Measurements from ENCODE around the gene PCDHB12. TPM values are rescaled to one million over a fixed set of nuclear protein-coding genes. Genes with fewer than 3 reads are reported as not detected.
A peak's percentile ranks its signal among the peaks of the same experiment; 100 is the strongest.
"Not testable (repeated sequence)": the region's sequence is repeated elsewhere in the genome, so short reads cannot be mapped to it uniquely, and the experiment has no call there.

Gene PCDHB12
- total RNA-seq, 2 experiments from 2014 or later: not detected

GRCh38 chr5:141223112-141223783 lies 14.7 kb downstream of the PCDHB12 start, which contains the start of gene PCDHB14:
TSS of gene PCDHB14 (plus strand) at chr5:141223343. CDS start at chr5:141223506, 163 bp downstream.
- Mint-ChIP-seq H3K27me3 (peaks cover 13% of the 10 kb centered on the region), H3K36me3 (ENCODE audit: low read depth) (no peaks in the 10 kb centered on the region), H3K9me3 (peaks cover 14% of the 10 kb centered on the region)

GRCh38 chr5:141224844-141225243 lies 16.3 kb downstream of the PCDHB12 start:
- H3K27ac Mint-ChIP-seq; H3K4me1 Mint-ChIP-seq; H3K4me3 Mint-ChIP-seq; POLR2A ChIA-PET; H3K9me3 Mint-ChIP-seq; CTCF ChIA-PET; DNase-seq; H3K36me3 Mint-ChIP-seq (ENCODE audit: low read depth): not testable (repeated sequence)
- peaks cover 13% of the 10 kb centered on the region for H3K27me3 Mint-ChIP-seq

More at GRCh38 chr5:141223112-141223783, 14.7 kb downstream of the PCDHB12 start, which contains the start of gene PCDHB14:
- no peak for DNase-seq
- no peaks in the 10 kb centered on the region for H3K4me1 Mint-ChIP-seq
- ChIA-PET POLR2A (no interaction called here), CTCF (interaction anchor here (0.6 to 1.2 kb wide), 3 partner anchors 9 to 62 kb away, joined by 3 to 4 read pairs (median 3); partner anchors contain the start of gene PCDHB15)
- H3K4me3 Mint-ChIP-seq: no peak within 1 kb of the TSS
- H3K27ac Mint-ChIP-seq: no peak within 1 kb of the TSS

- H3K27ac Mint-ChIP-seq; H3K4me3 Mint-ChIP-seq; CTCF ChIA-PET; DNase-seq; H3K4me1 Mint-ChIP-seq; H3K36me3 Mint-ChIP-seq (ENCODE audit: low read depth); POLR2A ChIA-PET; H3K9me3 Mint-ChIP-seq: not testable (repeated sequence)
- H3K27me3 Mint-ChIP-seq: peaks cover 13% of the 10 kb centered on the region
Measured at GRCh38 chr5:141225421-141225820, 16.9 kb downstream of the PCDHB12 start.

- no peak for DNase-seq
- Mint-ChIP-seq H3K4me1 (no peaks in the 10 kb centered on the region), H3K4me3 (no peak overlapping the region), H3K9me3 (peaks cover 22% of the 10 kb centered on the region), H3K36me3 (ENCODE audit: low read depth) (peaks cover 4% of the 10 kb centered on the region), H3K27me3 (peaks cover 9% of the 10 kb centered on the region), H3K27ac (no peak overlapping the region)
- ChIA-PET CTCF (interaction anchor here (1.1 kb wide), 1 partner anchor 161 kb away, joined by 3 read pairs; no protein-coding TSS in a partner anchor), POLR2A (no interaction called here)
Measured at GRCh38 chr5:141234109-141234667, 25.7 kb downstream of the PCDHB12 start.

GRCh38 chr5:141235922-141236321 lies 27.4 kb downstream of the PCDHB12 start:
- POLR2A ChIA-PET, H3K4me1 Mint-ChIP-seq: not testable (repeated sequence)

GRCh38 chr5:141236516-141237313 lies 28.2 kb downstream of the PCDHB12 start:
- H3K27ac Mint-ChIP-seq: no peak overlapping the region
- ChIA-PET POLR2A (no interaction called here), CTCF (no interaction called here)
- H3K36me3 Mint-ChIP-seq (ENCODE audit: low read depth): peaks cover 4% of the 10 kb centered on the region
- peaks cover 24% of the 10 kb centered on the region for H3K9me3 Mint-ChIP-seq
- H3K27me3 Mint-ChIP-seq: peaks cover 16% of the 10 kb centered on the region
- peak overlapping the region; percentile 25 for H3K4me3 Mint-ChIP-seq
- no peak for DNase-seq
- no peaks in the 10 kb centered on the region for H3K4me1 Mint-ChIP-seq

More at GRCh38 chr5:141235922-141236321, 27.4 kb downstream of the PCDHB12 start:
- H3K36me3 Mint-ChIP-seq (ENCODE audit: low read depth); CTCF ChIA-PET; H3K4me3 Mint-ChIP-seq; DNase-seq: not testable (repeated sequence)
- H3K27ac Mint-ChIP-seq: peak overlapping the region; percentile 54
- peaks cover 16% of the 10 kb centered on the region for H3K27me3 Mint-ChIP-seq
- peaks cover 27% of the 10 kb centered on the region for H3K9me3 Mint-ChIP-seq

- H3K4me1 Mint-ChIP-seq: no peaks in the 10 kb centered on the region
- CTCF ChIA-PET: no interaction called here
- no peak overlapping the region for H3K27ac Mint-ChIP-seq
- H3K36me3 Mint-ChIP-seq (ENCODE audit: low read depth): peaks cover 3% of the 10 kb centered on the region
- H3K9me3 Mint-ChIP-seq: peaks cover 46% of the 10 kb centered on the region
- no peak overlapping the region for H3K4me3 Mint-ChIP-seq
- no peak for DNase-seq
- H3K27me3 Mint-ChIP-seq: peaks cover 10% of the 10 kb centered on the region
- POLR2A ChIA-PET: no interaction called here
Measured at GRCh38 chr5:141241496-141241895, 33.0 kb downstream of the PCDHB12 start.

GRCh38 chr5:141245250-141245717 lies 36.8 kb downstream of the PCDHB12 start, which contains the start of gene PCDHB15:
TSS of gene PCDHB15 (plus strand) at chr5:141245395. CDS start at chr5:141245579, 184 bp downstream.
- Mint-ChIP-seq H3K4me3 (no peak within 1 kb of the TSS), H3K27ac (peak within 1 kb of the TSS; percentile 20), H3K9me3 (peaks cover 60% of the 10 kb centered on the region), H3K36me3 (ENCODE audit: low read depth) (peaks cover 4% of the 10 kb centered on the region), H3K27me3 (peaks cover 5% of the 10 kb centered on the region), H3K4me1 (no peaks in the 10 kb centered on the region)
- POLR2A ChIA-PET: no interaction called here
- CTCF ChIA-PET: interaction anchor here (1.3 to 1.5 kb wide), 2 partner anchors 9 to 23 kb away, joined by 3 to 4 read pairs; partner anchors contain the start of gene PCDHB14
- DNase-seq: no peak

GRCh38 chr5:141246971-141247370 lies 38.5 kb downstream of the PCDHB12 start:
- H3K9me3 Mint-ChIP-seq: peaks cover 54% of the 10 kb centered on the region
- H3K4me1 Mint-ChIP-seq; H3K4me3 Mint-ChIP-seq; H3K36me3 Mint-ChIP-seq (ENCODE audit: low read depth); DNase-seq; POLR2A ChIA-PET; H3K27me3 Mint-ChIP-seq; H3K27ac Mint-ChIP-seq: not testable (repeated sequence)
- CTCF ChIA-PET: interaction anchor here (1.0 kb wide), 1 partner anchor 285 kb away, joined by 3 read pairs; no protein-coding TSS in a partner anchor

- CTCF ChIA-PET; H3K4me1 Mint-ChIP-seq; H3K27me3 Mint-ChIP-seq; POLR2A ChIA-PET; H3K4me3 Mint-ChIP-seq; H3K36me3 Mint-ChIP-seq (ENCODE audit: low read depth); H3K27ac Mint-ChIP-seq; DNase-seq: not testable (repeated sequence)
- H3K9me3 Mint-ChIP-seq: peaks cover 58% of the 10 kb centered on the region
Measured at GRCh38 chr5:141247434-141247833, 38.9 kb downstream of the PCDHB12 start.

GRCh38 chr5:141250576-141250975 lies 42.1 kb downstream of the PCDHB12 start:
- CTCF ChIA-PET: interaction anchor here (0.7 kb wide), 1 partner anchor 332 kb away, joined by 4 read pairs; no protein-coding TSS in a partner anchor

GRCh38 chr5:141258464-141258863 lies 49.9 kb downstream of the PCDHB12 start:
- Mint-ChIP-seq H3K4me3 (no peak overlapping the region), H3K36me3 (ENCODE audit: low read depth) (peaks cover 9% of the 10 kb centered on the region), H3K27me3 (no peaks in the 10 kb centered on the region), H3K9me3 (peaks cover 69% of the 10 kb centered on the region), H3K27ac (no peak overlapping the region), H3K4me1 (no peaks in the 10 kb centered on the region)
- ChIA-PET CTCF (no interaction called here), POLR2A (no interaction called here)
- no peak for DNase-seq

More at GRCh38 chr5:141250576-141250975, 42.1 kb downstream of the PCDHB12 start:
- peaks cover 61% of the 10 kb centered on the region for H3K9me3 Mint-ChIP-seq
- H3K27ac Mint-ChIP-seq: no peak overlapping the region
- POLR2A ChIA-PET: no interaction called here
- DNase-seq: no peak
- no peaks in the 10 kb centered on the region for H3K27me3 Mint-ChIP-seq
- H3K36me3 Mint-ChIP-seq (ENCODE audit: low read depth): peaks cover 4% of the 10 kb centered on the region
- no peak overlapping the region for H3K4me3 Mint-ChIP-seq
- no peaks in the 10 kb centered on the region for H3K4me1 Mint-ChIP-seq

- CTCF ChIA-PET: no interaction called here
- Mint-ChIP-seq H3K27me3 (no peaks in the 10 kb centered on the region), H3K4me1 (no peaks in the 10 kb centered on the region), H3K4me3 (no peak overlapping the region), H3K9me3 (peaks cover 70% of the 10 kb centered on the region), H3K36me3 (ENCODE audit: low read depth) (peaks cover 9% of the 10 kb centered on the region), H3K27ac (no peak overlapping the region)
- POLR2A ChIA-PET: no interaction called here
- DNase-seq: no peak
Measured at GRCh38 chr5:141258948-141259347, 50.4 kb downstream of the PCDHB12 start.
